Esophagus muscularis mucosa (tissue), 4 donors: ENCODE results near the gene FAM120B. TPM values are rescaled to one million over a fixed set of nuclear protein-coding genes. Genes with fewer than 3 reads are reported as not detected.

ENCODE experiments used
- DNase-seq: peaks from one replicate; pipeline ENCODE4 v3.0.0-alpha.2; 2017; ENCODE audit errors: extremely low spot score
- H3K27ac ChIP-seq, 4 donors: fragments of 200-600 bp; sonication (generic); replicated peaks in 1 of 4; 1 replicate in 3 of 4; 2 replicates in 1 of 4; pipeline ENCODE4 v1.5.1; 2016 to 2019; ENCODE audit warnings: mild to moderate bottlenecking in 1 of 4
- H3K27me3 ChIP-seq, 4 donors: fragments of 200-600 bp; sonication (generic); one replicate each; pipeline versions ENCODE4 v1.5.1 to v1.6.0; 2016 to 2019
- H3K36me3 ChIP-seq, 4 donors: fragments of 200-600 bp; sonication (generic); one replicate each; pipeline ENCODE4 v1.5.1; 2016 to 2019
- H3K4me1 ChIP-seq, 4 donors: fragments of 200-600 bp; sonication (generic); one replicate each; pipeline ENCODE4 v1.5.1; 2016 to 2019
- H3K4me3 ChIP-seq, 4 donors: fragments of 200-600 bp; sonication (generic); 1 replicate in 2 of 4; 2 replicates in 2 of 4; pipeline ENCODE4 v1.5.1; 2016 to 2019; ENCODE audit warnings: mild to moderate bottlenecking in 4 of 4, moderate library complexity in 1 of 4
- H3K9me3 ChIP-seq, 4 donors: fragments of 200-600 bp; sonication (generic); 1 replicate in 3 of 4; 2 replicates in 1 of 4; pipeline ENCODE4 v1.5.1; 2016 to 2019
- EP300 ChIP-seq: sonication (generic); formaldehyde crosslinking; IDR thresholded peaks from one replicate; pipeline ENCODE4 v1.6.1; 2017; ENCODE audit warnings: antibody characterized with exemption
- POLR2A ChIP-seq: fragments of 450-650 bp; IDR thresholded peaks from one replicate; pipeline ENCODE4 v1.6.1; 2017; ENCODE audit warnings: antibody characterized with exemption, moderate library complexity, mild to moderate bottlenecking, low read depth
- POLR2AphosphoS5 ChIP-seq, 2 donors: sonication (generic); formaldehyde crosslinking; IDR thresholded peaks; one replicate each; pipeline ENCODE4 v1.6.1; 2017; ENCODE audit warnings: antibody characterized with exemption in 2 of 2
- WGBS: methylation state at CpG from one replicate; pipeline ENCODE4 v1.1.5; 2018; 5-methylcytosine and 5-hydroxymethylcytosine counted together
- intact Hi-C: fragments of 100-400 bp; cut with DNase I; formaldehyde crosslinking; loops from one replicate; pipeline ENCODE4 v1.15.1; 2023
- total RNA-seq, 4 donors: library from RNA; depleted of rRNA; stranded (reverse); fragments of >200 nt; gene quantifications; one replicate each; pipeline versions ENCODE4 v1.1.0 to v1.2.1, GENCODE V29; 2016
- TF ChIP-seq, protein P1 (sequence below), 3 experiments: fragments of 200-600 bp in 2 of 3; fragments of 450-650 bp in 1 of 3; sonication (generic) in 2 of 3; IDR thresholded peaks; one replicate each; pipeline ENCODE4 v1.5.1; 2017 to 2019; ENCODE audit warnings: antibody characterized with exemption in 3 of 3, mild to moderate bottlenecking in 2 of 3, moderate library complexity in 1 of 3

Gene FAM120B
- total RNA-seq, 4 donors from 2014 or later = 28.1 to 49.0 (median 33.7) TPM

DNA sequence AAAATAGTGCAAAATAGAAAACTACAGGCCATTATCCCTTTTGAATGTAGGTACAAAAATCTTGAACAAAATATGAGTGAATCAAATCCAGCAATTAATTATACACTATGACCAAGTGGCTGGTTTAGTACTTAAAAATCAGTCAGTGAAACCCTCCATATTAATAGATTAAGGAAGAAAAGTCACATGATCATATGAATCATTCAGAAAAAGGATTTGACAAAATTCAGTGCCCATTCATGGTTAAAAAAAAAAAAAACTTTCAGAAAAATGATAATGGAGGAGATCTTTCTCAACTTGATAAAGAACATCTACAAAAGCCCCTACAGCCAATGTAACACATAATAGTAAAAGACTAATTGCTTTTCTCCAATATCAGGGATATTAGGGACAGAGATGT lies 75.0 kb downstream of the FAM120B start:
- intact Hi-C loops = no loop called here
- TF ChIP-seq POLR2AphosphoS5 (IDR thresholded peaks at IDR 0.05) (no peak), EP300 (no peak), POLR2A (no peak)
- TF ChIP-seq, protein P1, sequence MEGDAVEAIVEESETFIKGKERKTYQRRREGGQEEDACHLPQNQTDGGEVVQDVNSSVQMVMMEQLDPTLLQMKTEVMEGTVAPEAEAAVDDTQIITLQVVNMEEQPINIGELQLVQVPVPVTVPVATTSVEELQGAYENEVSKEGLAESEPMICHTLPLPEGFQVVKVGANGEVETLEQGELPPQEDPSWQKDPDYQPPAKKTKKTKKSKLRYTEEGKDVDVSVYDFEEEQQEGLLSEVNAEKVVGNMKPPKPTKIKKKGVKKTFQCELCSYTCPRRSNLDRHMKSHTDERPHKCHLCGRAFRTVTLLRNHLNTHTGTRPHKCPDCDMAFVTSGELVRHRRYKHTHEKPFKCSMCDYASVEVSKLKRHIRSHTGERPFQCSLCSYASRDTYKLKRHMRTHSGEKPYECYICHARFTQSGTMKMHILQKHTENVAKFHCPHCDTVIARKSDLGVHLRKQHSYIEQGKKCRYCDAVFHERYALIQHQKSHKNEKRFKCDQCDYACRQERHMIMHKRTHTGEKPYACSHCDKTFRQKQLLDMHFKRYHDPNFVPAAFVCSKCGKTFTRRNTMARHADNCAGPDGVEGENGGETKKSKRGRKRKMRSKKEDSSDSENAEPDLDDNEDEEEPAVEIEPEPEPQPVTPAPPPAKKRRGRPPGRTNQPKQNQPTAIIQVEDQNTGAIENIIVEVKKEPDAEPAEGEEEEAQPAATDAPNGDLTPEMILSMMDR (IDR thresholded peaks at IDR 0.05) = no peak
- Histone ChIP-seq H3K36me3 (peaks cover 0 to 11% (median 6%) of the 10 kb centered on the region in 4 donors), H3K4me3 (no peak overlapping the region), H3K27me3 (no peaks in the 10 kb centered on the region), H3K9me3 (no peaks in the 10 kb centered on the region), H3K27ac (no peak overlapping the region), H3K4me1 (no peaks in the 10 kb centered on the region)
- DNase-seq = no peak

DNA sequence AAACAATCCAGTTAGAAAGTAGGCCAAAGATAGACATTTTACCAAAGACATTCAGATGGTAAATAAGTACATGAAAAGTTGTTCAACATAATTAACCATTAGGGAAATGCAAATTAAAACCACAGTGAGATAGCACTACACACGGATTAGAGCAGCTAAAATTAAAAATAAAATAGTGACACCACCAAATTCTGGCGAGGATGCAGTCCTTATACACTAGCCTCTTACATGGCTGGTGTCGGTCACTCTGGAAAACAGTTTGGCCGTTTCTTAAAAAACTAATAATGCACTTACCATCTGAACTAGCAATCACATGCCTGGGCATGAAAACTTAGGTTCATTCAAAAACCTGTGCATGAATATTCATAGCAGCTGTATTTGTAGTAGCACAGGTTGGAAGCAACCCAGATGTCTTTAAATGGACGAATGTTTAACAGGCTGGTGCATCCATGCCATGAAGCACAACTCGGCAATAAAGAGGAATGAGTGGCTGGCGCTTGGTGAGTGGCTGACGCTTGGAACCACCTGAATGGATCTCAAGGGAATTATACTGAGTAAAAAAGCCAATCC lies 77.0 kb downstream of the FAM120B start:
- intact Hi-C loops = no loop called here
- Histone ChIP-seq H3K27ac (no peak overlapping the region), H3K4me1 (no peaks in the 10 kb centered on the region), H3K4me3 (no peak overlapping the region), H3K9me3 (no peaks in the 10 kb centered on the region), H3K27me3 (no peaks in the 10 kb centered on the region), H3K36me3 (peaks cover 0 to 23% (median 8%) of the 10 kb centered on the region in 4 donors)
- 88% methylated on average over 8 of the region's 8 CpGs for WGBS
- TF ChIP-seq, protein P1 (IDR thresholded peaks at IDR 0.05) = no peak
- TF ChIP-seq EP300 (no peak), POLR2AphosphoS5 (IDR thresholded peaks at IDR 0.05) (no peak), POLR2A (no peak)
- DNase-seq = no peak

- intact Hi-C loops = no loop called here
These were observed 78.9 kb downstream of the FAM120B start for GRCh38 chr6:170385506-170385905.

GRCh38 chr6:170388113-170388512 lies 81.6 kb downstream of the FAM120B start:
- H3K27ac ChIP-seq = no peak overlapping the region
- no peaks in the 10 kb centered on the region for H3K27me3 ChIP-seq
- intact Hi-C loops = no loop called here
- peaks cover 19 to 67% (median 38%) of the 10 kb centered on the region in 4 donors for H3K36me3 ChIP-seq
- no peak for DNase-seq
- WGBS = 85% methylated on average over 8 of the region's 8 CpGs
- peaks cover 7 to 9% (median 7%) of the 10 kb centered on the region in 4 donors for H3K4me1 ChIP-seq
- no peaks in the 10 kb centered on the region for H3K9me3 ChIP-seq
- no peak overlapping the region for H3K4me3 ChIP-seq
- TF ChIP-seq, protein P1 (IDR thresholded peaks at IDR 0.05) = no peak
- no peak for TF ChIP-seq EP300
- TF ChIP-seq POLR2AphosphoS5 (IDR thresholded peaks at IDR 0.05) = no peak
- no peak for TF ChIP-seq POLR2A

More at GRCh38 chr6:170385506-170385905, 78.9 kb downstream of the FAM120B start:
- peaks cover 0 to 42% (median 16%) of the 10 kb centered on the region in 4 donors for H3K36me3 ChIP-seq
- TF ChIP-seq EP300 = no peak
- TF ChIP-seq, protein P1 (IDR thresholded peaks at IDR 0.05) = no peak
- no peak for TF ChIP-seq POLR2A
- no peak for TF ChIP-seq POLR2AphosphoS5 (IDR thresholded peaks at IDR 0.05)
- 91% methylated on average over 5 of the region's 5 CpGs for WGBS
- peaks cover 7 to 9% (median 7%) of the 10 kb centered on the region in 4 donors for H3K4me1 ChIP-seq
- H3K27me3 ChIP-seq = no peaks in the 10 kb centered on the region
- H3K27ac ChIP-seq = no peak overlapping the region
- no peak overlapping the region for H3K4me3 ChIP-seq
- H3K9me3 ChIP-seq = no peaks in the 10 kb centered on the region
- no peak for DNase-seq

- Histone ChIP-seq H3K27me3 (no peaks in the 10 kb centered on the region), H3K36me3 (peaks cover 45 to 98% (median 81%) of the 10 kb centered on the region in 4 donors), H3K27ac (no peak overlapping the region), H3K9me3 (no peaks in the 10 kb centered on the region), H3K4me3 (no peak overlapping the region), H3K4me1 (peaks cover 7 to 9% (median 7%) of the 10 kb centered on the region in 4 donors)
- TF ChIP-seq EP300 (no peak), POLR2A (no peak), POLR2AphosphoS5 (IDR thresholded peaks at IDR 0.05) (no peak)
- TF ChIP-seq, protein P1 (IDR thresholded peaks at IDR 0.05) = no peak
- 90% methylated on average over 7 of the region's 7 CpGs for WGBS
- DNase-seq = no peak
- intact Hi-C loops = no loop called here
These were observed 86.5 kb downstream of the FAM120B start for GRCh38 chr6:170393033-170393432.
